Activated CD4-positive, alpha-beta T cell treated with anti-CD3 and anti-CD28 coated beads, Interleukin-2, amount 50 U/mL, for 4 hours (primary cell): Measurements from ENCODE around the gene SSBP3.

Experiments
- DNase-seq, 2 experiments: peaks; one replicate each; pipeline ENCODE4 v3.0.0-alpha.2; 2020

The SSBP3 gene

DNA sequence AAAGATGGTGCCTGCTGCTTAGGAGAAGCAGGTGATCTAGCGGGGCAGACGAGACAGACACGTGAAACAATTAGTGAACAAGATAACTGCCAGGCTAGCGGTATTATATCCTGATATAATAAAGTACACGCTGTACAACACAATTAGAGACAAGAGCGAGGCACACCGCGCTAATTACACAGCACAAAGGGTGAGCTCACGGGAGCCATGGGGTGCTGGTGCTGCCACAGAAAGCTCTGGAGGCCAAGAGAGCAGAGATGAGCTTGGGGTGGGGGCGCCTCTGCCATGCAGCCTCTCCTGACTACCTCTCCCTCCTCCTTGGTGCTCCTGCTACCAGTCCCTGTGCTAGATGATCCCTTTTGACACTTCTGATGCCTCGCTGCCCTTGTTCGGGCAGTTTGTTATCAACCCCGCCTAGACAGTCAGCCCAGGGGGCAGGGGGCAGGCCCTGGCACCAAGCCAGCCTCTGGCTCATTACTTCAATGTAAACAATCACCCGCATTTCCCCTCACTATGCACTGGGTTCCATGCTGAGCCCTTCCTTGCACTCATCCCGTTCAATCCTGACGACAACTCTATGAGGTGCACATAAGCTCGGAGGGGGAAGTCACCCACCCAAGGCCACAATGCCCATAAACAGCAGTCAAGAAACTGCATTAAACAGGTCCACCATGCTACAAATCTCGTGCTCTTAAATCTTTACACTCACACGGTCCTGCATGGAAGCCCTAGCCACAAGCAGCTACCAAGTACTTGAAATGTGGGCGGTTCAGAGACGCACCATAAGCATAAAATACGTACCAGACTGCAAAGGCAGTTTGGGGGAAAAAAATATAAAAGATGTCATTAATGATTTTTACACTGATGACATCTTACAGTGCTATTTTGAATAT, 103.0 kb downstream of the SSBP3 start:
- DNase-seq, result no peak

DNA sequence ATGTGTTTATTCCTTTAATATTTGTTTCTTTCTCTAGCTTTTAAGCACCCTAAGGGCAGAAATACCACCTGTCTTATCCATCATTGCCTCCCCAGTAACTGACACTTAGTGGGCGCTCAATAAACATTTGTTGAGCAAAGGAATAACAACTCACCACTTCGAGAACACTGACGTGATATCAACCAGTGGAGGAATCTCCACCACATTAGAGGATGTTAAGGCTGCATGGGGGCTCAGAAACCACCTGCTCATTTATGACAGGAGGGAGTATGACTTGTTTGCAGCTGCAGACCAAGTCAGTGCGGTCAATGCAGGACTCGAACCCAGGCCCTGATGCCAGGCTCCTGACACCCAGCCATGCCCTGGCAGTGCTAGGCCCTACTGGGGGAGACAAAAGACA, 103.6 kb downstream of the SSBP3 start:
- no peak for DNase-seq

GRCh38 chr1:54301497-54301896, 104.7 kb downstream of the SSBP3 start:
- DNase-seq, result no peak

- DNase-seq, result no peak
Observed at GRCh38 chr1:54300401-54300800, 105.8 kb downstream of the SSBP3 start.

- no peak for DNase-seq
Observed at GRCh38 chr1:54299037-54299436, 107.2 kb downstream of the SSBP3 start.

GRCh38 chr1:54298284-54299033, 107.7 kb downstream of the SSBP3 start:
- no peak for DNase-seq

GRCh38 chr1:54297596-54298283, 108.5 kb downstream of the SSBP3 start:
- DNase-seq, result no peak

DNA sequence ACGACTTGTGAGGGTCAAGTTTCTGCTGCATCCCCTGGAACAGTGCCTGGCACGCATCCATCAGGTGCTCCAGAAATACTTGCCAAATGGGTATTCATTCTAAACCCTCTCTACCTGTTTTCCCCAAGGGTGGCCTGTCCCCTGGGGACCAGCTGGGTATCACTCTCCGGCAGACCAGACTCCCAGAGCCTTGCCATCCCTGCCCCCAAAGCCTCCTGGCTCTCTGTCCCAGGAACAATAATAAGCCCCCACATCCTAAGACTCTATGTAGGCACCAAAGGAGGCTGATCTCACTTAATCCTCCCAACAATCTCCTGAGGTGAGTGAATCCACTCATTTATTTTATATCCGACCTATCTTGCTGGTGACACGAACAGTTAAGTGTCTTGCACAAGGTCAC, 109.5 kb downstream of the SSBP3 start:
- no peak for DNase-seq

DNA sequence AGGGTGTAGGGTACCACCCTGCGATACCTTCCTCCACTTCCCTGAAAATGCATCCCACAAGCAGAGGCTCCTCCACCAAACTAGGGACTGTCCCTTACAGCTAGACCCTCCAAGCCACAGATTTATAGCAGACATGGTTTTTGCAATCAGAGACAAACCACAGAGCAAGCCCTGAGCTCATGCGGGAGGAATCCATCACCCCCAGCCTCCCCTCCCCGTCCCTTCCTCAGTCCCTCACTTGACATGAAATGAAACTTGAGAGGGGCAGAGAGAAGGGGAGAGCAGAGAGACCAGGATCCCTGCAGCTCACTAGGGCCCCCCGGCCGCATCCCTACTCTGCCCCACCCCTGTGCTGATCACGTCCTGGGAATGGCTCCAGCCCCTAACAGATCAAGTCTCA, 111.3 kb downstream of the SSBP3 start:
- no peak for DNase-seq

DNA sequence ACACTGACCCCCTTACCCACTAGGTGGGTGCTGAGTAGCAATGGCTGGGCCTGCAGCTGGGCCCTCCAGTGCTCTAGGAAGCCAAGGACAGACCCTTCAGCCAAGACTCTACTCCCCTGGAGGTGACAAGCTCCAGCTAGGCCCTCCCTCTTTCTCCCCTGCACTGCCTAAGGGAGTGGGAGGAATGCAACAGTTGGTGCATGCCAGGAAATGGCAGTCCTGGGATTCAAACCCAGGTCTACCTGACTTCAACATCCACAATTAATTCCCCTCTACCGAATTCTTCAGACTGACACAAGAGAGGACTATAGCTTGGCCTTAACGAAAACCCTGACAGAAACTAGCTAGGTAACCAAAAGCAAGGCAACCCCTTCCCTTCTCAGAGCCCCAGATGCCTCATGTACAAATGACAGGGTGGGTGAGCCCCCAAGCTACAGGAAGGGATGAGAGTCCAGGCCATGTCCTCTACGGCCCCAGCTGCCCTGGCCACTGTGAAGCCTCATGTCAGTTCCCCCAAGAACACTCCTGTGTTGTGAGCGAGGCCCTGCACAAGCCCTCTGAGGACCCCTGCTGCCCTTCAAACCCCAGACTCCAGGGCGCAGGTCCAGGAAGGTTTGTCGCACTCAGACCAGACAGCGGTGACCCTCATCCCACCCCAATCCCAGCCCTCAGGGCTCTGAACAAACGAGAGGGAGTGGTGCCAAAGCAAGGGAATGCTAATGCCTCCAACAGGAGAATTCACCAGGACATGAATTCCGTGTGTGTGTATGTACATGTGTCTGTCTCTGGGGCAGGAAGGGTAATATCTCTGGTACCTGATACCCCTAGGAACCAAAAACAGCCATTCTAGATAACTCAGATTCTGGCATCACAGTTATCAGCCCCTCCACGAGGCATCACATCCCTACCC, 113.9 kb downstream of the SSBP3 start:
- DNase-seq, result no peak

DNA sequence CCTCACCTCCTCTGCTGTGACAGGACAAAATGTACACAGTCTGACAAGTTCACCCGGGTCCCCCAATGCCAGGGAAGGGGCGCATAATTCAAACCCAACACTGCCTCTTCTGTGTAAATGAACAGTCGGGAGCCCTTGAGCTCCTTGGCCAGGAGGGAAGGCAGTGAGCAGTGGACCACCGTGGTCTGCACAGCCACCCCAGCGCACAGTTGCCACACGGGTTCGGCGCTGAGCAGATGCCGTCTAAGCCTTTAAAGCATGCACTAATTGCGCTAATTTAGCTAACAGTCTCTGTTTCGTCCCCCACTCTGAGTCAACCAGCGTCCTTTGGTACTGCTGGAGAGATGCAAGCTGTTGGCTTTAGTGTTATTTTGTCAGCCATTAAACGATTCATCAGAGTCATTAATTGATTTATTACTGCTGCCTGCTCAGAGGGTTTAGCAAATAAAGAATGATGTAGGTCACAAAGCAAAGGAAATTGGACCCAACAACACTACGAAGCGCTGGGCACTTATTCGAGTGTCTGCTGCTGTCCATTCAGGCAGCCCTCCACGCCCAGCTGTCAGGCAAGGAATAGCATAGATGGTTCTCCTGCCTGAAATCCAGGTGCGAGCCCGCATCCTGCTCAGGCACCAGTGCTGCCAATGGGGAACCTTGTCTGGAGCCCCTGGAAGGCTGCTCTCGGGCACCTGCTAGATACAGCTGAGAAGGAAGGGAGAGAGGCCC, 114.8 kb downstream of the SSBP3 start:
- no peak for DNase-seq

- no peak for DNase-seq
Observed at GRCh38 chr1:54290506-54291184, 115.5 kb downstream of the SSBP3 start.

DNA sequence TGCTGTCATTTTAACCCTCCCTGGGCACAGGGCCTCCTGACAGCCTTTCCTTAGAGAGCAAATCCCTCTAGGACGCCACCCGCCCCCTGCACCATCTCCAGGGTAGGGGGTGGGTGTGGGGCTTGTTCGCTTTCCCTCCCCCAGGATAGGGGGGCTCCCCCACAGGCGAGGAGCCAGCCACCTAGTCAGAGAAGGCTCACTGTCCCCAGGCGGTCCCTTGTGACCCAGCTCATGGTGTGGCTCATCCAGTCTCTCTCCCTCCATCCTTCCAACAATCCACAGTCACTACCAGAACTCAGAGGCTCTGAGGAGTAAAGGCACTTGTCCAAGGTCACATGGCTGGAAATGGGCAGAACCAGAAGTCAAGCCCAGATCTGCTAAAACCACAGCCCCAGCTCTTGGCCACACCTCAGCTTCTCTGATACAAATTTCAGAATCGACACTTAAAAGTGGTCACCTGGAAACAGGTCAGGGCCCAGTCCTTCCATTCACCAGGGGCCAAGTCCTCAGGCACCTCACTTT, 116.4 kb downstream of the SSBP3 start:
- DNase-seq, result no peak

- no peak for DNase-seq
Observed at GRCh38 chr1:54287801-54288211, 118.4 kb downstream of the SSBP3 start.

- peak; percentile 38 to 45 for DNase-seq
Observed at GRCh38 chr1:54287176-54287650, 119.0 kb downstream of the SSBP3 start.

DNA sequence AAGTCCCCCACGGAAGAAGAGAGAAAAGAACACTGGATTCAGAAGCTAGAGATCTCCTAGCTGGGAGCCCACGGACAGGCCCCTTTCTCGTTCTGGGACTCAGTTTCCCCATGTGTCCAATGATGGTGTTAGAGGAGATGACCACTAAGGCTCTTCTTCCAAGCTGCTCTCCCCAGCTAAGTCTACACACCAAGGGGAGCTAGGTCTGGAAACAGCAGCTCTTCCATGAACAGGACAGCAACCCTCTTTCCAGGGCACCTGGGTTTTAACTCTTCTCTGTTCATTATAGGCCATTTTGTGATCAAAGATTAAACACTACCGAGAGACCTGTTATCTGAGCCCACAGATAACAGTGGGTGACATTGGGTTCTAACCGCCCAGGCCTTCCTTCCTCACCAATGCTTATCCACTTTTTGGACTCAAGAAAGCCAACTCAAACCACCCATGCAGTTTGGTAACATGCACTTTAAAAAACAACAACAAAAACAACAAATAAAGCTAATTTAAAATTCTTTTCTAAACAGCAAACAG, 120.3 kb downstream of the SSBP3 start:
- DNase-seq, result no peak

DNA sequence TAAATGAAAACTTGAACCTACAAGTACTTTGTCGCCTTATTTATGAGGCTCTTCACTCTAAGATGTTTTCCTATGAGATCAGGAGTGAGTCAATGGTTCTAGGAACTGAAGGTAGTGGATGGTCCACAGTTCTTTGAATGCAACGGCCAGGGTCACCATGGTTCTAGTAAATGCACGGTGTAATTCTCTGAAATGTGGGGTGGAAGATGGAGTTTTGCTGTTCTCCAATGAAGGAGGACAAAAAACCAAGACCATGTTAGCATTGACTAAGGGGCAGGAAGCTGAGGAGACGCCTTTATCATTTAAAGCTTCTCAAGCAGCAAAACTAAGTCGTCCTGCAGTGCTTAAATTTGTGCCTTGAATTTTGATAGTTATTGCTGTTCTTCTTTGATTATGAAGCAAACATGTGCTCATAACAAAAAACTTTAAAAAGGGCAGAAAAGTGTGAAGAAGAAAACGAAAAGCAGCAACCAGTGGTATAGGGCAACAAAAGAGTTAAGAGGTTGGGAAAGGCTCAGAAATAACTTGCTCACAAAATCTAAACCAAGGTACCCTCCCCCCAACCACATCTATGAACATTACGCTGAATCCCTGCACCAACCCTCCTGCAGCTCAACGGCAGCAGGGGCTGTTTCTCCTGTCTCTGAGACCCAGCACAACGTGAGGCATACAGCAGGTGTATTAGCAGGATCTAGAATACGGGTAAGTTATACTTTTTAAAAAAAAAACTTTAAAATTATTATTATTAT, 121.2 kb downstream of the SSBP3 start:
- DNase-seq, result peak in 1 of 2 experiments; percentile 10

GRCh38 chr1:54283635-54284385, 122.4 kb downstream of the SSBP3 start:
- no peak for DNase-seq
